Measurements from ENCODE around the gene PIGA.

Gene PIGA

DNA sequence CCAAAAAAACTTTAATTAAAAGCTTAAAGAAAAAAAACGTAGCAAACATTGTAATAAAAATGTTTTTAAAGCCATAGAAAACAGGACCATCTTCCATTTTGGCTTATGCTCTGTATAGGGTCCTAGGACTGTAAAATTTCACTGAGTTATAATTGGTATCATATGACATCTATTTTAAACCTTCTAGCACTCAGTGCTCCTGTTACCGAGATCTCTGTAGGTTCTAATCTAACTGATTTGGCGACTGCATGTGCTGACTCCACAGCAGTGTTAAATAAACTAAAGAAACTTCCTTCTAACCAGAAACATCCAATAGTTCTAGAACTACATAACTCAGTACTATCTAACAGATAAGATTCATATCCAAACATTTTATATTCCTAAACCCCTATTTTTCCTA is 19.8 kb downstream of the PIGA start, which contains the start of gene ASB11:
ASB11 (minus strand) TSS at position 132 of the 400 bp plus-strand sequence; CDS start at position 97, 35 bp downstream.
- TF ChIP-seq EZH2phosphoT487 (IDR thresholded peaks at IDR 0.05; ENCODE audit: borderline replicate concordance): no peak
- TF ChIP-seq, protein P1, sequence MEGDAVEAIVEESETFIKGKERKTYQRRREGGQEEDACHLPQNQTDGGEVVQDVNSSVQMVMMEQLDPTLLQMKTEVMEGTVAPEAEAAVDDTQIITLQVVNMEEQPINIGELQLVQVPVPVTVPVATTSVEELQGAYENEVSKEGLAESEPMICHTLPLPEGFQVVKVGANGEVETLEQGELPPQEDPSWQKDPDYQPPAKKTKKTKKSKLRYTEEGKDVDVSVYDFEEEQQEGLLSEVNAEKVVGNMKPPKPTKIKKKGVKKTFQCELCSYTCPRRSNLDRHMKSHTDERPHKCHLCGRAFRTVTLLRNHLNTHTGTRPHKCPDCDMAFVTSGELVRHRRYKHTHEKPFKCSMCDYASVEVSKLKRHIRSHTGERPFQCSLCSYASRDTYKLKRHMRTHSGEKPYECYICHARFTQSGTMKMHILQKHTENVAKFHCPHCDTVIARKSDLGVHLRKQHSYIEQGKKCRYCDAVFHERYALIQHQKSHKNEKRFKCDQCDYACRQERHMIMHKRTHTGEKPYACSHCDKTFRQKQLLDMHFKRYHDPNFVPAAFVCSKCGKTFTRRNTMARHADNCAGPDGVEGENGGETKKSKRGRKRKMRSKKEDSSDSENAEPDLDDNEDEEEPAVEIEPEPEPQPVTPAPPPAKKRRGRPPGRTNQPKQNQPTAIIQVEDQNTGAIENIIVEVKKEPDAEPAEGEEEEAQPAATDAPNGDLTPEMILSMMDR (conservative IDR thresholded peaks at IDR 0.05; ENCODE audit: low read length): no peak
- Histone ChIP-seq H3K9me3 (ENCODE audit: insufficient read depth, low read depth, low read length) (no peaks in the 10 kb centered on the region), H3K9me2 (replicated peaks; ENCODE audit: low read depth, low read length) (no peaks in the 10 kb centered on the region), H3K36me3 (ENCODE audit: insufficient read depth, low read length) (peaks cover 1% of the 10 kb centered on the region; the same call in 1 of the 2 replicates), H3K9ac (ENCODE audit: low read depth, low read length, poor library complexity, severe bottlenecking) (no peak within 1 kb of the TSS), H2AFZ (ENCODE audit: low read length) (no peak within 1 kb of the TSS), H3K4me1 (ENCODE audit: insufficient read depth, low read length, poor library complexity, severe bottlenecking) (no peaks in the 10 kb centered on the region), H3K79me2 (ENCODE audit: insufficient read depth, low read length) (no peaks in the 10 kb centered on the region), H3K27me3 (ENCODE audit: insufficient read depth, low read length, poor library complexity, severe bottlenecking) (no peaks in the 10 kb centered on the region), H4K20me1 (ENCODE audit: insufficient read depth, low read length, poor library complexity, severe bottlenecking) (no peaks in the 10 kb centered on the region), H3F3A (ENCODE audit: low read depth) (no peaks in the 10 kb centered on the region), H3K4me3 (ENCODE audit: low read length, poor library complexity, severe bottlenecking) (no peak within 1 kb of the TSS), H3K4me2 (ENCODE audit: low read depth, low read length, poor library complexity, severe bottlenecking) (no peak within 1 kb of the TSS)

DNA sequence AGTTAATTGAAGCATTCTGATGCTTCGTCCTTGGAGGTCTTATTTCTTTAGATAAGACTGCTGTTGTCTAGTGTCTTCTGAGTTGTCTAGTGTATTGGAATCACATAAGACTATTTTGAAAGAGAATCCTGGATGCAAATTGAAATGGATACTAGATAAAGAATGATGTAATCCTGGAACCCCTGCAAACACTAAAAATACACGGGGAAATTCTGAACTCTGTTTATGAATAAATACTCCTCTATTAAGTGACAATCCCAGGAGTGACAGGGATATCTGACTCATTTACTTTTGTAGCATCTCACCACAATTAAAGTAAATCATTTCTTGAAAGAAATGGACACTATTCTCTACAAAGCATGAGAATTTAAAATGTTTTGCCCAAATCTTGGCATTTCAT is 20.9 kb downstream of the PIGA start:
- Histone ChIP-seq H3K36me3 (ENCODE audit: insufficient read depth, low read length) (no peaks in the 10 kb centered on the region), H3K4me1 (ENCODE audit: insufficient read depth, low read length, poor library complexity, severe bottlenecking) (no peaks in the 10 kb centered on the region), H3K9me2 (replicated peaks; ENCODE audit: low read depth, low read length) (no peaks in the 10 kb centered on the region), H4K20me1 (ENCODE audit: insufficient read depth, low read length, poor library complexity, severe bottlenecking) (no peaks in the 10 kb centered on the region), H3K79me2 (ENCODE audit: insufficient read depth, low read length) (no peaks in the 10 kb centered on the region), H3K27me3 (ENCODE audit: insufficient read depth, low read length, poor library complexity, severe bottlenecking) (no peaks in the 10 kb centered on the region), H3K4me2 (ENCODE audit: low read depth, low read length, poor library complexity, severe bottlenecking) (no peak overlapping the region), H3K4me3 (ENCODE audit: low read length, poor library complexity, severe bottlenecking) (no peak overlapping the region), H3K9me3 (ENCODE audit: insufficient read depth, low read depth, low read length) (no peaks in the 10 kb centered on the region), H3F3A (ENCODE audit: low read depth) (no peaks in the 10 kb centered on the region), H2AFZ (ENCODE audit: low read length) (no peak overlapping the region), H3K9ac (ENCODE audit: low read depth, low read length, poor library complexity, severe bottlenecking) (no peak overlapping the region)
- TF ChIP-seq, protein P1 (conservative IDR thresholded peaks at IDR 0.05; ENCODE audit: low read length): no peak
- TF ChIP-seq EZH2phosphoT487 (IDR thresholded peaks at IDR 0.05; ENCODE audit: borderline replicate concordance): no peak

DNA sequence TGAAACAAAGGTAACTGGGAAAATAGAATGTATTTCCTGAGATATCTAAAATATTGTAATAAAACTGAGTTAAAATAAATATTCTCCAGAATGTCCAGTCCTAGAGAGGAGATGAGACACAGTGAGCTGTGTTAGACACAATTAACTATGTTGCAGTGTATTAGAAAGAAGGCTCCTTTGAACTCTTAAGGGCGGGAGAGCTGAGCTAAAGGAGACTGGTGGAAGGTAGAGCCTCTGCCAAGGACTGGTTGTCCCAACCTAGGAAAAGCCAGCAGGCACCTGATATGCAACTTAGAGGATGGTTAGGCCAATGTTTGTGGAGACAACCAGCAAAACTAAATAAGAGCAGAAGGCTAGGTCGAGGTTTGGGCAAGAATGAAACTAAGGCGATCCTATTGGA is 24.2 kb downstream of the PIGA start:
- Histone ChIP-seq H3K27me3 (ENCODE audit: insufficient read depth, low read length, poor library complexity, severe bottlenecking) (no peaks in the 10 kb centered on the region), H3K9me3 (ENCODE audit: insufficient read depth, low read depth, low read length) (no peaks in the 10 kb centered on the region), H3K4me3 (ENCODE audit: low read length, poor library complexity, severe bottlenecking) (no peak overlapping the region), H3K4me2 (ENCODE audit: low read depth, low read length, poor library complexity, severe bottlenecking) (no peak overlapping the region), H2AFZ (ENCODE audit: low read length) (no peak overlapping the region), H4K20me1 (ENCODE audit: insufficient read depth, low read length, poor library complexity, severe bottlenecking) (no peaks in the 10 kb centered on the region), H3F3A (ENCODE audit: low read depth) (no peaks in the 10 kb centered on the region), H3K9me2 (replicated peaks; ENCODE audit: low read depth, low read length) (no peaks in the 10 kb centered on the region), H3K79me2 (ENCODE audit: insufficient read depth, low read length) (no peaks in the 10 kb centered on the region), H3K9ac (ENCODE audit: low read depth, low read length, poor library complexity, severe bottlenecking) (no peak overlapping the region), H3K4me1 (ENCODE audit: insufficient read depth, low read length, poor library complexity, severe bottlenecking) (no peaks in the 10 kb centered on the region), H3K36me3 (ENCODE audit: insufficient read depth, low read length) (no peaks in the 10 kb centered on the region)
- TF ChIP-seq, protein P1 (conservative IDR thresholded peaks at IDR 0.05; ENCODE audit: low read length): no peak
- TF ChIP-seq EZH2phosphoT487 (IDR thresholded peaks at IDR 0.05; ENCODE audit: borderline replicate concordance): no peak

Data from Loucy (cell line).